Esophagus muscularis mucosa (tissue), 4 donors: ENCODE results near the gene DYNLRB1. TPM values are rescaled to one million over a fixed set of nuclear protein-coding genes. Genes with fewer than 3 reads are reported as not detected.

ENCODE experiments used
- DNase-seq: peaks from one replicate; pipeline ENCODE4 v3.0.0-alpha.2; 2017; ENCODE audit errors: extremely low spot score
- H3K27ac ChIP-seq, 4 donors: fragments of 200-600 bp; sonication (generic); replicated peaks in 1 of 4; 1 replicate in 3 of 4; 2 replicates in 1 of 4; pipeline ENCODE4 v1.5.1; 2016 to 2019; ENCODE audit warnings: mild to moderate bottlenecking in 1 of 4
- H3K27me3 ChIP-seq, 4 donors: fragments of 200-600 bp; sonication (generic); one replicate each; pipeline versions ENCODE4 v1.5.1 to v1.6.0; 2016 to 2019
- H3K36me3 ChIP-seq, 4 donors: fragments of 200-600 bp; sonication (generic); one replicate each; pipeline ENCODE4 v1.5.1; 2016 to 2019
- H3K4me1 ChIP-seq, 4 donors: fragments of 200-600 bp; sonication (generic); one replicate each; pipeline ENCODE4 v1.5.1; 2016 to 2019
- H3K4me3 ChIP-seq, 4 donors: fragments of 200-600 bp; sonication (generic); 1 replicate in 2 of 4; 2 replicates in 2 of 4; pipeline ENCODE4 v1.5.1; 2016 to 2019; ENCODE audit warnings: mild to moderate bottlenecking in 4 of 4, moderate library complexity in 1 of 4
- H3K9me3 ChIP-seq, 4 donors: fragments of 200-600 bp; sonication (generic); 1 replicate in 3 of 4; 2 replicates in 1 of 4; pipeline ENCODE4 v1.5.1; 2016 to 2019
- EP300 ChIP-seq: sonication (generic); formaldehyde crosslinking; IDR thresholded peaks from one replicate; pipeline ENCODE4 v1.6.1; 2017; ENCODE audit warnings: antibody characterized with exemption
- POLR2A ChIP-seq: fragments of 450-650 bp; IDR thresholded peaks from one replicate; pipeline ENCODE4 v1.6.1; 2017; ENCODE audit warnings: antibody characterized with exemption, moderate library complexity, mild to moderate bottlenecking, low read depth
- POLR2AphosphoS5 ChIP-seq, 2 donors: sonication (generic); formaldehyde crosslinking; IDR thresholded peaks; one replicate each; pipeline ENCODE4 v1.6.1; 2017; ENCODE audit warnings: antibody characterized with exemption in 2 of 2
- WGBS: methylation state at CpG from one replicate; pipeline ENCODE4 v1.1.5; 2018; 5-methylcytosine and 5-hydroxymethylcytosine counted together
- intact Hi-C: fragments of 100-400 bp; cut with DNase I; formaldehyde crosslinking; loops from one replicate; pipeline ENCODE4 v1.15.1; 2023
- total RNA-seq, 4 donors: library from RNA; depleted of rRNA; stranded (reverse); fragments of >200 nt; gene quantifications; one replicate each; pipeline versions ENCODE4 v1.1.0 to v1.2.1, GENCODE V29; 2016
- TF ChIP-seq, protein P1 (sequence below), 3 experiments: fragments of 200-600 bp in 2 of 3; fragments of 450-650 bp in 1 of 3; sonication (generic) in 2 of 3; IDR thresholded peaks; one replicate each; pipeline ENCODE4 v1.5.1; 2017 to 2019; ENCODE audit warnings: antibody characterized with exemption in 3 of 3, mild to moderate bottlenecking in 2 of 3, moderate library complexity in 1 of 3

DYNLRB1 gene
- total RNA-seq, 4 donors from 2014 or later, result 152 to 252 (median 191) TPM

DNA sequence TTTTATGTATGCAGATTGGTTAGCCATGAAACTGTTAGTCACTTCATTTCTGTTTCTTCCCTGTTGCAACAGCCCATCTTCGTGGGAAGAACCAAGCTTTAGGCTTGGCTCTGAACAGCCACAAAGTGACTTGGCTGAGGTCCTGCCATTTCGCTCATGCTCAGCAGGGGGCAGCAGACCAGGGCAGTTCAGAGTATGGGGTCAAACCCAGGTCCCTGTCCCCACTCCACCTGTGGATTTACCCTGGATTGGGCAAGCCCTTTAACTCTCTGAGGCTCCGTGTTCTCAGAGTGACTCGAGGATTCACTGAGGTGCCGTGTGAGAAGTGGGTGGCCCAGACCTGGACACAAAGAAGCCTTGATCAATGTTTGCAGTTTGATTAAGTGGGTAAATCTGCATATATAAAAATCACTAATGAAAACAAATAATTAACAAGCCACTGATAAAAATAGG, 22.5 kb downstream of the DYNLRB1 start:
- H3K36me3 ChIP-seq, result peaks cover 57 to 92% (median 83%) of the 10 kb centered on the region in 4 donors
- TF ChIP-seq POLR2AphosphoS5 (IDR thresholded peaks at IDR 0.05) (peak; percentile 21 to 37), EP300 (no peak)
- TF ChIP-seq, protein P1, sequence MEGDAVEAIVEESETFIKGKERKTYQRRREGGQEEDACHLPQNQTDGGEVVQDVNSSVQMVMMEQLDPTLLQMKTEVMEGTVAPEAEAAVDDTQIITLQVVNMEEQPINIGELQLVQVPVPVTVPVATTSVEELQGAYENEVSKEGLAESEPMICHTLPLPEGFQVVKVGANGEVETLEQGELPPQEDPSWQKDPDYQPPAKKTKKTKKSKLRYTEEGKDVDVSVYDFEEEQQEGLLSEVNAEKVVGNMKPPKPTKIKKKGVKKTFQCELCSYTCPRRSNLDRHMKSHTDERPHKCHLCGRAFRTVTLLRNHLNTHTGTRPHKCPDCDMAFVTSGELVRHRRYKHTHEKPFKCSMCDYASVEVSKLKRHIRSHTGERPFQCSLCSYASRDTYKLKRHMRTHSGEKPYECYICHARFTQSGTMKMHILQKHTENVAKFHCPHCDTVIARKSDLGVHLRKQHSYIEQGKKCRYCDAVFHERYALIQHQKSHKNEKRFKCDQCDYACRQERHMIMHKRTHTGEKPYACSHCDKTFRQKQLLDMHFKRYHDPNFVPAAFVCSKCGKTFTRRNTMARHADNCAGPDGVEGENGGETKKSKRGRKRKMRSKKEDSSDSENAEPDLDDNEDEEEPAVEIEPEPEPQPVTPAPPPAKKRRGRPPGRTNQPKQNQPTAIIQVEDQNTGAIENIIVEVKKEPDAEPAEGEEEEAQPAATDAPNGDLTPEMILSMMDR (IDR thresholded peaks at IDR 0.05), result peak; percentile 61 to 81 (median 63)
- intact Hi-C loops, result no loop called here

DNA sequence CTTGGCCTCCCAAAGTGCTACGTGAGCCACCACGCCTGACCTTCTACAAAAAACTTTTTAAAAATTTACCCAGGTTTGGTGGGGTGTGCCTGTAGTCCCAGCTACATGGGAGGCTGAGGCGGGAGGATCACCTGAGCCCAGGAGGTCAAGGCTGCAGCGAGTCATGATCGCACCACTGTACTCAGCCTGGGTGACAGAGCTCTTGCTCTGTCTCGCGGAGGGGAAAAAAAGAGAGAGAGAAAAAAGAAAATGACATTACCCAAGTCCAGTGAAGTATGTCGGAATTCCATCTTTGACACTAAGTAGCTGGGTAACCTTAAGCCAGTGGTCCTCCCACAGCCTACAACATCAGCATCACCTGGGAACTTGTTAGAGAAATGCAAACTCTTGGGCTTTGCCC, 23.5 kb downstream of the DYNLRB1 start:
- Histone ChIP-seq H3K36me3 (peaks cover 50 to 84% (median 72%) of the 10 kb centered on the region in 4 donors), H3K4me3 (no peak overlapping the region), H3K27ac (no peak overlapping the region), H3K4me1 (peaks cover 0 to 15% (median 9%) of the 10 kb centered on the region in 4 donors), H3K27me3 (no peaks in the 10 kb centered on the region), H3K9me3 (no peaks in the 10 kb centered on the region)
- no peak for DNase-seq
- TF ChIP-seq, protein P1 (IDR thresholded peaks at IDR 0.05), result no peak
- TF ChIP-seq POLR2AphosphoS5 (IDR thresholded peaks at IDR 0.05) (no peak), EP300 (no peak), POLR2A (no peak)
- WGBS, result 91% methylated on average over 8 of the region's 8 CpGs
- intact Hi-C loops, result no loop called here

More for the DNA sequence above, 22.5 kb downstream of the DYNLRB1 start:
- DNase-seq, result no peak
- H3K4me3 ChIP-seq, result no peak overlapping the region
- WGBS, result 54% methylated on average over 5 of the region's 5 CpGs
- no peaks in the 10 kb centered on the region for H3K27me3 ChIP-seq
- peak overlapping the region in 1 of 4 donors; percentile 14 for H3K27ac ChIP-seq
- H3K4me1 ChIP-seq, result peaks cover 0 to 7% (median 4%) of the 10 kb centered on the region in 4 donors
- no peaks in the 10 kb centered on the region for H3K9me3 ChIP-seq

DNA sequence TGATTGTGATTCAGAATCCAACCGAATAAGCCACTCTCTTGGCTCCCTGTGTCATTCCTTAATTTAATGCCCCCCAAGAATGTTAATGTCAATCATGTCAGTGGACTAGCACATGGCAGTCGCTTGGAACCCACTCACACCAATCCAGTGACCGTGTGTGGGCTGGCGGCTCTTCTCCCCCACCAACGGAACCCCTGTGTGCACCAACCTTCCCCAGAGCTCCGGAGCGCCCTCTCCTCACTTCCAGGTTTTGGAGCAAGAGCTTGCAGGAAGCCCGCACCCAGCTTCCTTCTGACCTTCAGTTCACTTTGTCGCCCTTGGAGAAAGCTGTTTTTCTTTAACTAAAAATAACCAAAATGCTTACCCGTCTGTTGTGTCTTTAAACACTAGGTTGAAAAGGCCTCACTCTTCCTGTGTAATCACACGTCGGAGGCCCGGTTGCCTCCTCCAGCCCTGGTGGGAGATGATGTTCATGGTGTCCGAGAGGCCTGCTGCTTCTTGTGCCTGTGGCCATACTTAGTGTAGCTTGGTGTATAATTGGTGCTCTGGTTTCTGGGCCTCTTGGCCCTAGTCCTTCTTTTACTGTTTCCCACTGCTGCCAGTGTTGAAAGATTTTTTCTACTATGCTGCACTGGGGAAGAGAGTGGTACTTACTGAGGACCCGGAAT, 24.5 kb downstream of the DYNLRB1 start:
- Histone ChIP-seq H3K36me3 (peaks cover 41 to 74% (median 63%) of the 10 kb centered on the region in 4 donors), H3K9me3 (no peaks in the 10 kb centered on the region), H3K27me3 (no peaks in the 10 kb centered on the region), H3K4me3 (no peak overlapping the region), H3K27ac (no peak overlapping the region), H3K4me1 (peaks cover 0 to 16% (median 9%) of the 10 kb centered on the region in 4 donors)
- DNase-seq, result no peak
- intact Hi-C loops, result no loop called here
- WGBS, result 80% methylated on average over 15 of the region's 15 CpGs
- TF ChIP-seq POLR2AphosphoS5 (IDR thresholded peaks at IDR 0.05), result no peak

DNA sequence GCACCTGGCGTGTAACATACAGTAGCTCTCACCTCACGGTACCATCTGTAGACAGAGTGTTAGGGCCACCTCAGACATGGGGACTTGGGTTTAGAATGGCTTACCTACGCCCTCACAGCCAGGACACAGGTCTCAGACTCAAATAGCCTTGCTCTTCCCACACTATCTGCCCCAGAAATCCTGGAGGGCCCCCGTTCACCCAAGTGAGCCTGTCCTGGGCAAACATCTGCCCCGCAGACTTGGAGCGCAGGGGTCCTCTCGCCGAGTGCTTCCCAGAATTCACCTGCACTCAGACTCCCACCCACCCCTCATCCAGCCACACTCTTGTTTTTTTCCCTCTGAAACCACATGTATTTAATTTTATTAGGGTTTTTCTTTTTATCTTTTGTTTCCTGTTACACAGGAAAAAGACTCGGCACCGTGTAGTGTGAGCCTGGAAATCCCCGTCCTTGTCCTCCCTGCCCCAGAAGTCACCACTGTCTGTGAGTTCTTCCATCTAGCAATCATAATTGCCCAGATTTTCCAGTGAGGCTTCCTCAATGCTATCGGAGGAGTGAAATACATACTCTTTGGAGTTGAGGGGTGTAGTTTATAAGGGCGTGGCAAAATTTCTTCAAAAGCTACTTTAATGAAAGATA, 25.2 kb downstream of the DYNLRB1 start:
- DNase-seq, result no peak

DNA sequence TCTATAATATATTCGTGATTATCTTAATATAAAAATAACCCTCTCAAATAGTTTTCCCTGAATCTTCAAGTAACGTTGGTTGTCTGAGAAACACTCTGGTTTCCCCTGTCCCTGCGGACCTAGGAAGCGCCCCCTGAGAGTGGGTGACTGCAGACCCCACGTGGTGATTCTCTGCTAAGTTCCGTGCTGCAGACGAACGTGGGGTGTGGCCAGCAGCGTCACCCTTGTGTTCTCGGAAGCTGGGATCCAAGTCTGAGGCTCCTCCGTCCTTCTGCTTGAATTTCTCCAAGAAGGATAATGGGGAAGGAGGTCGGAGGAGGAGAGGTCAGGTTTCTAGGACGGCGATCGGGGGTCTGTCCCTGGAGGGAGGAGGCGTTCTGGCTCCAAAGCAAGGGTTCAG, 25.7 kb downstream of the DYNLRB1 start:
- H3K27me3 ChIP-seq, result no peaks in the 10 kb centered on the region
- H3K4me1 ChIP-seq, result peaks cover 0 to 16% (median 9%) of the 10 kb centered on the region in 4 donors
- no peak overlapping the region for H3K27ac ChIP-seq
- H3K36me3 ChIP-seq, result peaks cover 29 to 62% (median 51%) of the 10 kb centered on the region in 4 donors
- no peak overlapping the region for H3K4me3 ChIP-seq
- DNase-seq, result no peak
- WGBS, result 75% methylated on average over 16 of the region's 16 CpGs
- H3K9me3 ChIP-seq, result no peaks in the 10 kb centered on the region
- intact Hi-C loops, result no loop called here
- TF ChIP-seq EP300 (no peak), POLR2A (no peak), POLR2AphosphoS5 (IDR thresholded peaks at IDR 0.05) (no peak)
- TF ChIP-seq, protein P1 (IDR thresholded peaks at IDR 0.05), result no peak

More for the DNA sequence above, 25.2 kb downstream of the DYNLRB1 start:
- Histone ChIP-seq H3K27me3 (no peaks in the 10 kb centered on the region), H3K9me3 (no peaks in the 10 kb centered on the region), H3K36me3 (peaks cover 34 to 67% (median 56%) of the 10 kb centered on the region in 4 donors), H3K27ac (no peak overlapping the region), H3K4me1 (peaks cover 0 to 16% (median 9%) of the 10 kb centered on the region in 4 donors), H3K4me3 (no peak overlapping the region)
- intact Hi-C loops, result no loop called here
- 85% methylated on average over 13 of the region's 13 CpGs for WGBS
- no peak for TF ChIP-seq POLR2A
- TF ChIP-seq POLR2AphosphoS5 (IDR thresholded peaks at IDR 0.05), result no peak
